ENCODE data around the gene CDK14.

- TF ChIP-seq EZH2 (IDR thresholded peaks at IDR 0.05; ENCODE audit: borderline replicate concordance, low read depth, low read length, severe bottlenecking): no peak
- TF ChIP-seq, protein P1, sequence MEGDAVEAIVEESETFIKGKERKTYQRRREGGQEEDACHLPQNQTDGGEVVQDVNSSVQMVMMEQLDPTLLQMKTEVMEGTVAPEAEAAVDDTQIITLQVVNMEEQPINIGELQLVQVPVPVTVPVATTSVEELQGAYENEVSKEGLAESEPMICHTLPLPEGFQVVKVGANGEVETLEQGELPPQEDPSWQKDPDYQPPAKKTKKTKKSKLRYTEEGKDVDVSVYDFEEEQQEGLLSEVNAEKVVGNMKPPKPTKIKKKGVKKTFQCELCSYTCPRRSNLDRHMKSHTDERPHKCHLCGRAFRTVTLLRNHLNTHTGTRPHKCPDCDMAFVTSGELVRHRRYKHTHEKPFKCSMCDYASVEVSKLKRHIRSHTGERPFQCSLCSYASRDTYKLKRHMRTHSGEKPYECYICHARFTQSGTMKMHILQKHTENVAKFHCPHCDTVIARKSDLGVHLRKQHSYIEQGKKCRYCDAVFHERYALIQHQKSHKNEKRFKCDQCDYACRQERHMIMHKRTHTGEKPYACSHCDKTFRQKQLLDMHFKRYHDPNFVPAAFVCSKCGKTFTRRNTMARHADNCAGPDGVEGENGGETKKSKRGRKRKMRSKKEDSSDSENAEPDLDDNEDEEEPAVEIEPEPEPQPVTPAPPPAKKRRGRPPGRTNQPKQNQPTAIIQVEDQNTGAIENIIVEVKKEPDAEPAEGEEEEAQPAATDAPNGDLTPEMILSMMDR (IDR thresholded peaks at IDR 0.05; ENCODE audit: borderline replicate concordance, extremely low read depth, low read length, poor library complexity, severe bottlenecking): no peak
These were observed 52.0 kb downstream of the CDK14 start for GRCh38 chr7:90648107-90648506.

Data from DND-41 (cell line).